Measurements from ENCODE around the gene ICA1. TPM values are rescaled to one million over a fixed set of nuclear protein-coding genes. Genes with fewer than 3 reads are reported as not detected.

The ICA1 gene
- total and polyA plus RNA-seq, 2 of the 13 experiments (the other 11 are each of a cell fraction or from before 2014, with no cell fraction given) = 0.29 TPM; not detected in 1

DNA sequence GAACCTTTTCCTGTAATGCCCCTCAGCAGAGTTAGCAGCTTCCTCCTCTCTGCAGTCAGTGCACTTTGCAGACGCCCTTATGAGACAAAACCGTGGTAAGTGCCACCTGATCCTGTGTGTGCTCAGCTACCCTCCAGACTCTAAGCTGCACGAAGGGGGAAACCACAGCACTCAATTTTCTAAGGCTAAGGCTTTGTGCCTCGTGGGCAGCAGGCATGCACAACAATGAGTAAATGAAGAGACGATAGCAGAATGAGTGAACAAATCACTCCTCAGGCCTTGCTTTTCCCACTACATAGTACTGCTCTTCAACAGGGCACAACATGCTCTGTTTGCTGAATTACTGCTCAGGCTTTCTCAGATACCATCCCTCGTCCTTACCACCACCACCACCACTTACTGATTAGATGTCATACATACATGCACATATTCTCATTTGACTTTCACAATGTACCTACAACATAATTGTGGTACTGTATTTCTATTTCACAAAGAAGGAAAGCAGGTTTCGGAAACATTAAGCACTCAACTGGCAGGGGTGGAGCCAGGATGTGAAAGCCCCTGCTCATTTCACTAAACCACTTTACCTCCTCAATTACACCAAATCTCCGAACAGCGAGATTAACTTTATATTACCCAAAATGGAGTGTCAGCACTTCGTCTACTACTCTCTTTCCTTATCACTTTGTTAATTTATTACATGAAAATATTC is 85.4 kb downstream of the ICA1 start:
- FAIRE-seq (no peak), ATAC-seq (no peak; the same call in 1 of the 3 replicates), DNase-seq (ENCODE audit: low spot score) (no peak)
- Histone ChIP-seq H3K4me2 (ENCODE audit: low read depth, low read length) (peak overlapping the region; percentile 56), H2AFZ (ENCODE audit: low read length) (no peak overlapping the region), H3K36me3 (replicated peaks in 1 of 2; ENCODE audit: control insufficient read depth in 1 of 2, insufficient read depth in 2 of 2, low read length in 2 of 2) (no peaks in the 10 kb centered on the region), H3K9ac (ENCODE audit: insufficient read depth, low read depth, low read length) (no peak overlapping the region), H3K27ac (ENCODE audit: extremely low read length, insufficient read depth, low read length) (peak overlapping the region; percentile 24), H3K4me1 (ENCODE audit: insufficient read depth, low read length) (peaks cover 22% of the 10 kb centered on the region), H4K20me1 (ENCODE audit: insufficient read depth, low read length) (no peaks in the 10 kb centered on the region), H3K27me3 (ENCODE audit: control insufficient read depth in 1 of 2, insufficient read depth in 2 of 2, low read length in 2 of 2) (no peaks in the 10 kb centered on the region), H3K9me3 (ENCODE audit: low read length) (no peaks in the 10 kb centered on the region), H3K4me3 (replicated peaks in 1 of 3; ENCODE audit: insufficient read depth in 1 of 3, low read depth in 2 of 3, low read length in 3 of 3) (no peak overlapping the region), H3K79me2 (ENCODE audit: insufficient read depth, low read length) (no peaks in the 10 kb centered on the region)
- POLR2A ChIA-PET = no interaction called here
- CTCF ChIA-PET (ENCODE audit: low intra/inter-chr PET ratio, low total read pairs) = no interaction called here
- in situ Hi-C loops (cut with HindIII; ENCODE audit: extremely low pct_ligation_motif_present, low pct_unique_long_range_greater_than_20kb) (no loop called here), intact Hi-C loops (cut with micrococcal nuclease; ENCODE audit: unreplicated experiment) (no loop called here)
- no TSS peak for BruUV-seq (replicated peaks)
- TF ChIP-seq ZFY (CRISPR knock-in tag; IDR thresholded peaks at IDR 0.05) (no peak), PHF8 (CRISPR knock-in tag; IDR thresholded peaks at IDR 0.05) (peak; percentile 2; the same call in 1 of the 2 replicates), ZFP91 (CRISPR knock-in tag; IDR thresholded peaks at IDR 0.05; ENCODE audit: borderline replicate concordance) (peak; percentile 18; the same call in 1 of the 2 replicates), RFXAP (CRISPR knock-in tag; IDR thresholded peaks at IDR 0.05; ENCODE audit: borderline replicate concordance) (no peak), ZNF335 (CRISPR knock-in tag; IDR thresholded peaks at IDR 0.05) (no peak), PLRG1 (conservative IDR thresholded peaks at IDR 0.05) (no peak)
- TF ChIP-seq, protein P1, sequence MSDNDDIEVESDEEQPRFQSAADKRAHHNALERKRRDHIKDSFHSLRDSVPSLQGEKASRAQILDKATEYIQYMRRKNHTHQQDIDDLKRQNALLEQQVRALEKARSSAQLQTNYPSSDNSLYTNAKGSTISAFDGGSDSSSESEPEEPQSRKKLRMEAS (IDR thresholded peaks at IDR 0.05) = peak; percentile 6; the same call in 1 of the 2 replicates
- TF ChIP-seq, protein P2, sequence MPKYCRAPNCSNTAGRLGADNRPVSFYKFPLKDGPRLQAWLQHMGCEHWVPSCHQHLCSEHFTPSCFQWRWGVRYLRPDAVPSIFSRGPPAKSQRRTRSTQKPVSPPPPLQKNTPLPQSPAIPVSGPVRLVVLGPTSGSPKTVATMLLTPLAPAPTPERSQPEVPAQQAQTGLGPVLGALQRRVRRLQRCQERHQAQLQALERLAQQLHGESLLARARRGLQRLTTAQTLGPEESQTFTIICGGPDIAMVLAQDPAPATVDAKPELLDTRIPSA (CRISPR knock-in tag; IDR thresholded peaks at IDR 0.05; ENCODE audit: borderline replicate concordance) = no peak
- 74% methylated on average over 8 of the region's 10 CpGs for WGBS (ENCODE audit: low lambda C conversion rate)
